Mesendoderm (in vitro differentiated cells): ENCODE data around the gene NNT. TPM values are rescaled to one million over a fixed set of nuclear protein-coding genes. Genes with fewer than 3 reads are reported as not detected.
"Not testable (repeated sequence)": the region's sequence is repeated elsewhere in the genome, so short reads cannot be mapped to it uniquely, and the experiment has no call there.

Experiments used
- DNase-seq: peaks from one replicate; pipeline ENCODE4 v3.0.0; 2013
- H2AK5ac ChIP-seq: 2 replicates; pipeline ENCODE4 v1.6.1; 2013; ENCODE audit warnings: low read length, inconsistent platforms
- H2BK120ac ChIP-seq: 2 replicates; pipeline ENCODE4 v1.6.1; 2013; ENCODE audit warnings: low read depth, mild to moderate bottlenecking, low read length, moderate library complexity, mixed read lengths
- H2BK15ac ChIP-seq: replicated peaks from 2 replicates; pipeline ENCODE4 v1.6.1; 2013; ENCODE audit warnings: low read depth, mild to moderate bottlenecking, moderate library complexity
- H2BK5ac ChIP-seq: 2 replicates; pipeline ENCODE4 v1.6.1; 2013; ENCODE audit warnings: low read length, inconsistent platforms
- H3K18ac ChIP-seq: 2 replicates; pipeline ENCODE4 v1.6.1; 2013; ENCODE audit warnings: mild to moderate bottlenecking, low read length, mixed read lengths
- H3K23ac ChIP-seq: one replicate; pipeline ENCODE4 v1.6.1; 2013; ENCODE audit warnings: low read length
- H3K27ac ChIP-seq: 2 replicates; pipeline ENCODE4 v1.5.1; 2013; ENCODE audit warnings: low read depth, mild to moderate bottlenecking, inconsistent platforms, low read length, moderate library complexity
- H3K27me3 ChIP-seq: 2 replicates; pipeline ENCODE4 v1.6.1; 2013; ENCODE audit warnings: low read length, control low read depth, mild to moderate bottlenecking, inconsistent platforms; ENCODE audit not compliant: insufficient read depth, poor library complexity
- H3K36me3 ChIP-seq: 2 replicates; pipeline ENCODE4 v1.6.1; 2013; ENCODE audit warnings: low read length, inconsistent platforms; ENCODE audit not compliant: control insufficient read depth, insufficient read depth
- H3K4ac ChIP-seq: one replicate; pipeline ENCODE4 v1.6.1; 2013; ENCODE audit warnings: low read depth, mild to moderate bottlenecking, low read length, moderate library complexity
- H3K4me1 ChIP-seq: 2 replicates; pipeline ENCODE4 v1.6.1; 2013; ENCODE audit warnings: low read depth, low read length, inconsistent platforms; ENCODE audit not compliant: control insufficient read depth
- H3K4me2 ChIP-seq: 2 replicates; pipeline ENCODE4 v1.6.1; 2013; ENCODE audit warnings: low read length
- H3K4me3 ChIP-seq: 2 replicates; pipeline ENCODE4 v1.5.1; 2013; ENCODE audit warnings: mild to moderate bottlenecking, low read length
- H3K56ac ChIP-seq: one replicate; pipeline ENCODE4 v1.6.1; 2013; ENCODE audit warnings: low read length
- H3K79me1 ChIP-seq: 2 replicates; pipeline ENCODE4 v1.6.1; 2013; ENCODE audit warnings: low read length, inconsistent platforms
- H3K79me2 ChIP-seq: 2 replicates; pipeline ENCODE4 v1.6.1; 2013; ENCODE audit warnings: mild to moderate bottlenecking, low read length; ENCODE audit not compliant: control insufficient read depth, insufficient read depth
- H3K9ac ChIP-seq: 2 replicates; pipeline ENCODE4 v1.6.1; 2013; ENCODE audit warnings: low read length, inconsistent platforms
- H4K5ac ChIP-seq: one replicate; pipeline ENCODE4 v1.6.1; 2013; ENCODE audit warnings: low read length
- H4K8ac ChIP-seq: one replicate; pipeline ENCODE4 v1.6.1; 2013; ENCODE audit warnings: low read depth, mild to moderate bottlenecking, control low read depth, low read length, moderate library complexity
- WGBS: extraction: QIAGEN DNeasy Blood & Tissue Kit; methylation state at CpG from one replicate; pipeline ENCODE4 v1.1.7; 2013; ENCODE audit warnings: low lambda C conversion rate, missing lambda C conversion rate; ENCODE audit not compliant: insufficient coverage; ENCODE audit errors: extremely low coverage; 5-methylcytosine and 5-hydroxymethylcytosine counted together
- polyA plus RNA-seq, 2 experiments: library from polyadenylated mRNA; stranded (reverse); fragments of 200-250 nt; gene quantifications; one replicate each; pipeline ENCODE4 v1.2.3, GENCODE V29; 2013

Gene NNT
- 7.2 TPM for polyA plus RNA-seq (2013, experiment 1 of 2)
- polyA plus RNA-seq (2013, experiment 2 of 2), result 7.0 TPM

DNA sequence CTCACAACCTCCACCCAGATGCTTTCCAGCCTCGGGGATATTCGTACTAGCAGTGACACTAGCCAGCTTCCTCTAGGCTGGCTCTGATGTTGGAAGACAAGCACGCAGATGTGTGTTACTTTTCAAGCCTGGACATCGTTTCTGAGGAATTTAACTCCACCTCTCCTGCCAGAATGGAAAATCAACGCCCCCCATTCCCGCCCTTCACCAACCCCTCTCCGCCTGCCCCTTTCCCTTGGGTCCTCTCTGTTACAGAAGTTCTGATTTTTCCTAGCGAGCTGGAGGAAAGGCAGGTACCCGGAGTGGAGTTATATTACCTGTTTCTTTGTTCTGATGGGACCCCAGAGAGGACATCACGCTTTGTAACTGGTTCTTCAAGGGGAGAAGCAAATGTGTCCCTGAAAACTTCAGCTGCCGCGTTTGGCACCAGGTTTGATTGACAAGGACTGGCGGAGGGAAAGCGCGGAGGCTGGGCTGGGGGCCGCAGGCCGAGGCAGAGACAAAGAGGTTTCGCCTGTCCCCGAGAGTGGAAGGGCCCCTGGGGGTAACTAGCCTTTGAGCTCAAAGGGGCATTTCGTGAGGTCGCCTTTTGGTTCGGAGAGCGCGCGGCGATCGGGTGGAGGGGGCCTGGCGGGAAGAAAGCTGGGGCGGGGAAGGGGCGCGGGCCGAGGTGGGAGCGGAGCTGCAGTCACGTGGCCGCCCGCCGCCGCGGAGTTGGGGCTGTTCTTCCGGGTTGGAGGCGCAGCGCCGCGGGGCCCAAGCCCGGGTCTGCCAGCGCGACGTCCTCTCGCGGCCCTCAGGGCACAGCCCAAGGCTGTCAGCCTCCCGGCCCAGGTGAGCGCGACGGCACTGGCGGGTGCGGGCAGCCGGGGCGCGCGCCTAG lies at the start of gene NNT:
TSS of gene NNT (plus strand) at position 720 of the 883 bp plus-strand sequence. CDS start 6,016 bp downstream, outside the sequence.
- no peak within 1 kb of the TSS for H4K5ac ChIP-seq
- peak within 1 kb of the TSS; percentile 85 for H3K18ac ChIP-seq
- H2BK120ac ChIP-seq, result no peak within 1 kb of the TSS
- peak within 1 kb of the TSS; percentile 89 for H3K9ac ChIP-seq
- peak within 1 kb of the TSS; percentile 89 for H3K4me2 ChIP-seq
- peak within 1 kb of the TSS; percentile 73 for H3K4ac ChIP-seq
- peak within 1 kb of the TSS; percentile 95 for H3K56ac ChIP-seq
- no peaks in the 10 kb centered on the region for H3K79me1 ChIP-seq
- H2AK5ac ChIP-seq, result no peak within 1 kb of the TSS
- peak within 1 kb of the TSS; percentile 72 for H3K4me3 ChIP-seq
- H2BK5ac ChIP-seq, result no peak within 1 kb of the TSS
- peak within 1 kb of the TSS; percentile 92 for H3K23ac ChIP-seq
- H3K27me3 ChIP-seq, result no peaks in the 10 kb centered on the region
- no peaks in the 10 kb centered on the region for H3K79me2 ChIP-seq
- no peak within 1 kb of the TSS for H4K8ac ChIP-seq
- peak; percentile 72 for DNase-seq
- H3K4me1 ChIP-seq, result no peaks in the 10 kb centered on the region
- H3K36me3 ChIP-seq, result no peaks in the 10 kb centered on the region
- H3K27ac ChIP-seq, result no peak within 1 kb of the TSS
- no peak within 1 kb of the TSS for H2BK15ac ChIP-seq
- WGBS, result no CpG with 5 or more reads among the region's 60 CpGs

DNA sequence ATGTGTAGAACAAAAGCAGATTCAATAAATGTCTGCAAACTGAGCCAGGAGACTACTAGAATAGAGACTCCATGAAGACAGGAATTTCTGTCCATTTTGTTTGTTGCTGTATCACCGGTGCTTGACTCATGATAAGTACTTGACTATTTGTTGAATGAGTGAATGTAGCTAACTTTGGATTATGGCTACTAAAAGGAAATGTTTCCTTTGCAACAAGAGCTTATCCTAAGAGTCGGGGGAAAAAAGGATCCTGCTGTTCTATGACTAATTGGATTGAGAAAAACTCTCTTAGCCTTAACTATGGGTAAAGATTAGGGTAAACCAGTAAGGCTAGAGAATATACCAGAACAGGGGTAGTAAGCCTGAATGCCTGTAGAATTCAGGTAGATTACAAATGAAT lies 49.6 kb upstream of the NNT start:
- no peak overlapping the region for H3K56ac ChIP-seq
- no peak overlapping the region for H2BK120ac ChIP-seq
- no peak overlapping the region for H3K4ac ChIP-seq
- DNase-seq, result peak; percentile 60
- H3K18ac ChIP-seq, result no peak overlapping the region
- H3K9ac ChIP-seq, result no peak overlapping the region
- no peak overlapping the region for H3K23ac ChIP-seq
- peaks cover 6% of the 10 kb centered on the region for H3K79me1 ChIP-seq
- H2BK15ac ChIP-seq, result no peak overlapping the region
- no peak overlapping the region for H3K4me3 ChIP-seq
- H4K5ac ChIP-seq, result no peak overlapping the region
- H4K8ac ChIP-seq, result no peak overlapping the region
- WGBS, result no CpG with 5 or more reads among the region's 2 CpGs
- no peak overlapping the region for H2BK5ac ChIP-seq
- H2AK5ac ChIP-seq, result no peak overlapping the region
- H3K4me2 ChIP-seq, result peak overlapping the region; percentile 20
- peaks cover 42% of the 10 kb centered on the region for H3K79me2 ChIP-seq
- peaks cover 5% of the 10 kb centered on the region for H3K4me1 ChIP-seq
- H3K36me3 ChIP-seq, result no peaks in the 10 kb centered on the region
- H3K27ac ChIP-seq, result no peak overlapping the region
- no peaks in the 10 kb centered on the region for H3K27me3 ChIP-seq

DNA sequence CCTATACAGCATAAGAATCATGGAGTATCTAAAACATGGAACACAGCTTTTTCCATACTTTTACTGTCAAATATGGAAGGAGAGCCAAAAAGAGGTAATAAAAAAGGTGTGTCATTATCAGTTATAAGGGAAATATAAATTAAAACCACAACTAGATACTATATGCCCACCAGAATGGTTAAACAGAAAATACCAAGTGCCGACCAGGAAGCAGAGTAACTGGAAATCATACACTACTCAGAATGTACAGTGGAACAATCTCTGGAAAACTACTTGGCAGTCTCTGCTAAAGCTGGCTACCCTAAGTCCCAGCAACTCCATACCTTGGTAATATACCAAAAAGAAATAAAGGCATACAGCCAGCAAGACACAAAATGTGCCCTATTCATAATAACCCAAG lies 48.5 kb upstream of the NNT start:
- no peak overlapping the region for H3K27ac ChIP-seq
- no peak overlapping the region for H2BK120ac ChIP-seq
- H3K4ac ChIP-seq, result no peak overlapping the region
- peak overlapping the region; percentile 11 for H3K4me2 ChIP-seq
- H3K18ac ChIP-seq, result no peak overlapping the region
- no peak overlapping the region for H2BK5ac ChIP-seq
- H4K5ac ChIP-seq, result no peak overlapping the region
- peak overlapping the region; percentile 13 for H4K8ac ChIP-seq
- DNase-seq, result no peak
- no CpG with 5 or more reads among the region's 1 CpG for WGBS
- H3K9ac ChIP-seq, result peak overlapping the region; percentile 47
- H3K23ac ChIP-seq, result no peak overlapping the region
- H3K79me1 ChIP-seq, result peaks cover 6% of the 10 kb centered on the region
- H3K56ac ChIP-seq, result peak overlapping the region; percentile 26
- peaks cover 5% of the 10 kb centered on the region for H3K4me1 ChIP-seq
- H2AK5ac ChIP-seq, result no peak overlapping the region
- no peaks in the 10 kb centered on the region for H3K36me3 ChIP-seq
- H3K4me3 ChIP-seq, result no peak overlapping the region
- peaks cover 38% of the 10 kb centered on the region for H3K79me2 ChIP-seq
- no peaks in the 10 kb centered on the region for H3K27me3 ChIP-seq
- no peak overlapping the region for H2BK15ac ChIP-seq

DNA sequence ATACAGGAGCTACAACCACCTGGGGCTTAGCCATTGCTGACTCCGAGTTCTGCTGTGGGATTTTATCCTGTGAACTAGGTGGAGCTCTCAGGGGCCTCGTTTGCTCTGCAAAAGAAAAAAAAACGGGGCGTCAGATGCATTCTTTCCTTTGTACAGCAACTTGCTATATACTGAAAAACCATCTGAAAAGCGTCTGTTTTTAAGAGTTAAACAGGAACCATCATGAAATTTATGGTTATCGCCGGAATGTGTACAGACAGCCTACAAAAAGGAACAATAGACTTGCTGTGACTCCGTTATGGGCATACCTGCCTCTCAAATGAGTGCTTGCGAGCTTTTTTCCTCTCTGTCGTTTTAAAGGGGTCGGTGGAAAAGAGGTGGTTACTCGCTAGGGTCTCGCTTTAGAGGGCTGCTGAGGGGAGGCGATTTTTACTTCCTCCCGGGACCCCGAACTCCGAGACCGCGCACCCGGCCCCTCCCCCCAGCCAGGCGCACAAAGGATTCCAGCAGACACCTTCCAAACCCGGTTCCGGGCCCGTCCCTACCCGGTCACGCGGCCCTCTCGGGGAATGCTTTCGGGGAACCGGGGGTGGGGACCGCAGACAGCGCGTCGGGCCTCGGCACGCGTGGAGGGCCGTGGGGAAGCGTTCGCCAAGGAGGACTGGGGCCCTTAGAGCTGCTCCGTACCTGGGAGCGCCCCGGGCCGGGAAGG lies 46.9 kb upstream of the NNT start:
- H3K23ac ChIP-seq, result no peak overlapping the region
- H2BK15ac ChIP-seq, result no peak overlapping the region
- H3K56ac ChIP-seq, result peak overlapping the region; percentile 96
- H2BK5ac ChIP-seq, result peak overlapping the region; percentile 76
- H3K9ac ChIP-seq, result peak overlapping the region; percentile 97
- peak overlapping the region; percentile 95 for H3K4me3 ChIP-seq
- peak overlapping the region; percentile 95 for H3K27ac ChIP-seq
- peaks cover 33% of the 10 kb centered on the region for H3K79me2 ChIP-seq
- H3K4ac ChIP-seq, result peak overlapping the region; percentile 95
- peak overlapping the region; percentile 99 for H4K8ac ChIP-seq
- no peak overlapping the region for H2AK5ac ChIP-seq
- H3K4me2 ChIP-seq, result peak overlapping the region; percentile 54
- peak; percentile 75 for DNase-seq
- peaks cover 5% of the 10 kb centered on the region for H3K4me1 ChIP-seq
- H3K18ac ChIP-seq, result peak overlapping the region; percentile 65
- H2BK120ac ChIP-seq, result peak overlapping the region; percentile 2
- H4K5ac ChIP-seq, result no peak overlapping the region
- H3K79me1 ChIP-seq, result peaks cover 3% of the 10 kb centered on the region
- no peaks in the 10 kb centered on the region for H3K36me3 ChIP-seq
- WGBS, result no CpG with 5 or more reads among the region's 44 CpGs
- H3K27me3 ChIP-seq, result no peaks in the 10 kb centered on the region

DNA sequence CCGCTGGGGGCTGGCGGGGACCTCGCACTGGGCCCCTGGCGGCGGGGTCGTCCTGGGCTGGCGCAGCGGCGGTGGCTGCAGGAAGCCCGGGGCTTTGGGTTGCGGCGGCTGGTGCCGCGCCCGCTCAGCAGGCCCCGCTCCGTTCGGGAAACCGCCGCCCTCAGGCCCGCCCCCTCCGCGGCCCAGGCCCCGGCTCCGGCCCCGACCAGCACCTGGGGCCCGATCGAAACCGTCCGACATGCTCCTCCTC lies 46.4 kb upstream of the NNT start:
- not testable (repeated sequence) for H3K27me3 ChIP-seq, H2BK15ac ChIP-seq, H3K36me3 ChIP-seq, H3K4me1 ChIP-seq, H2AK5ac ChIP-seq, H3K4me2 ChIP-seq, H3K23ac ChIP-seq, DNase-seq, H2BK5ac ChIP-seq, H3K79me1 ChIP-seq, H4K5ac ChIP-seq, H4K8ac ChIP-seq
- peak overlapping the region; percentile 2 for H2BK120ac ChIP-seq
- H3K18ac ChIP-seq, result peak overlapping the region; percentile 65
- H3K27ac ChIP-seq, result peak overlapping the region; percentile 95
- peak overlapping the region; percentile 95 for H3K4ac ChIP-seq
- H3K79me2 ChIP-seq, result peaks cover 31% of the 10 kb centered on the region
- H3K56ac ChIP-seq, result peak overlapping the region; percentile 96
- H3K9ac ChIP-seq, result peak overlapping the region; percentile 97
- peak overlapping the region; percentile 95 for H3K4me3 ChIP-seq
- no CpG with 5 or more reads among the region's 30 CpGs for whole genome bisulfite sequencing
